HEK293T (cell line): ENCODE measurements around the gene XYLT2.

Source experiments
- ARNT ChIP-seq: fragments of 450-650 bp; IDR thresholded peaks from 2 replicates; pipeline ENCODE4 v1.6.1; 2017; ENCODE audit warnings: mild to moderate bottlenecking
- BHLHE40 ChIP-seq: fragments of 450-650 bp; IDR thresholded peaks from 2 replicates; pipeline ENCODE4 v1.6.1; 2016; ENCODE audit warnings: mild to moderate bottlenecking, moderate library complexity, borderline replicate concordance
- CTBP1 ChIP-seq: fragments of 450-650 bp; IDR thresholded peaks from 2 replicates; pipeline ENCODE4 v1.6.1; 2016; ENCODE audit warnings: borderline replicate concordance
- ELF4 ChIP-seq: fragments of 450-650 bp; IDR thresholded peaks from 2 replicates; pipeline ENCODE4 v1.6.1; 2017; ENCODE audit warnings: antibody characterized with exemption
- FOXA1 ChIP-seq: fragments of 450-650 bp; IDR thresholded peaks from 2 replicates; pipeline ENCODE4 v1.6.1; 2016; ENCODE audit warnings: mild to moderate bottlenecking
- FOXK2 ChIP-seq: fragments of 450-650 bp; IDR thresholded peaks from 2 replicates; pipeline ENCODE4 v1.6.1; 2016; ENCODE audit warnings: mild to moderate bottlenecking
- FOXM1 ChIP-seq: fragments of 450-650 bp; IDR thresholded peaks from 2 replicates; pipeline ENCODE4 v1.6.1; 2017; ENCODE audit warnings: mild to moderate bottlenecking, borderline replicate concordance
- HDGF ChIP-seq: fragments of 450-650 bp; IDR thresholded peaks from 2 replicates; pipeline ENCODE4 v1.6.1; 2017; ENCODE audit warnings: antibody characterized with exemption, borderline replicate concordance
- NFRKB ChIP-seq: fragments of 450-650 bp; IDR thresholded peaks from 2 replicates; pipeline ENCODE4 v1.6.1; 2016; ENCODE audit warnings: mild to moderate bottlenecking, moderate library complexity
- SP1 ChIP-seq: fragments of 450-650 bp; IDR thresholded peaks from 2 replicates; pipeline ENCODE4 v1.6.1; 2017
- SUZ12 ChIP-seq: fragments of 450-650 bp; IDR thresholded peaks from 2 replicates; pipeline ENCODE4 v1.6.1; 2016; ENCODE audit warnings: mild to moderate bottlenecking
- TARDBP ChIP-seq: fragments of 450-650 bp; IDR thresholded peaks from 2 replicates; pipeline ENCODE4 v1.6.1; 2016
- ZNF384 ChIP-seq: fragments of 450-650 bp; IDR thresholded peaks from 2 replicates; pipeline ENCODE4 v1.6.1; 2016
- TF ChIP-seq, protein P1 (sequence below): fragments of 450-650 bp; IDR thresholded peaks from 2 replicates; pipeline ENCODE4 v1.6.1; 2016

DNA sequence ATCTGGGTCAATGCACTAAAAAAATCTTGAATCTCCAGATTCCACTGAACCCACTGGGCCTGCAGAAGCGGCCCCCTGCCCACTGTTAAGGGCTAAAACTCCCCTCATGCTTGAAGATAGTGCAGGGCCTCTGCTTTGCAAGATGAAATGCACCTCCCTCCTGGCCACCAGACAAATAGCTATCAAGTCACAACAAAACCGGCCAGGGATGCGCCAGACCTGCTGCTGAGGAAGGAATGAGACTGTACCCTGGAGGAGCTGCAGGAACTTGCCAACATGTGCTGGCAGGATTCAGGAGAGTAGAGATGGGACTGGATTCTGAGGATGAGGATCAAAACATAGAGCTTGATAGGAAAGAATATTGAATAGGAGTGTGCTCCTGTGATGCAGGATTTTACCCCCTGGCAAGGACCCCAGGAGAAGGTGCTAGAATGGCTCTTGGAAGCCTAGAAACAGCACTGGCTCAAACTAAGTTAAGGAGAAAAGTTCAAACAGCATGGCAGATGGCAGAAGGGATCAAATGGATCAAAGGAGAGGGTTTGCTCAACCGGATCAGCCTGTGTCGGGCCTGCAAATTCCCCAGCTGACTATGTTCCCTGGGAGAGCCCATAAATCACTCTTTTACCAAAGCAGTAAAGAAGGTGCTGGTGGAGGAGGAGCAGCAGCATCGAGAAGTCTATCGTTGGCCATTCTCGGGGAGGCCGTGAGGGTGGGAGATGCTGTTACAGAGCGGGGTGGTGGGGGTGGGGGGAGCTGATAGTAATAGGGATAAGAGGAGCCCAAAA, 27.2 kb upstream of the XYLT2 start:
- no peak for TF ChIP-seq TARDBP
- no peak for TF ChIP-seq SP1
- no peak for TF ChIP-seq NFRKB
- TF ChIP-seq ARNT: no peak
- no peak for TF ChIP-seq FOXM1
- TF ChIP-seq CTBP1: no peak
- TF ChIP-seq ELF4: no peak
- TF ChIP-seq, protein P1, sequence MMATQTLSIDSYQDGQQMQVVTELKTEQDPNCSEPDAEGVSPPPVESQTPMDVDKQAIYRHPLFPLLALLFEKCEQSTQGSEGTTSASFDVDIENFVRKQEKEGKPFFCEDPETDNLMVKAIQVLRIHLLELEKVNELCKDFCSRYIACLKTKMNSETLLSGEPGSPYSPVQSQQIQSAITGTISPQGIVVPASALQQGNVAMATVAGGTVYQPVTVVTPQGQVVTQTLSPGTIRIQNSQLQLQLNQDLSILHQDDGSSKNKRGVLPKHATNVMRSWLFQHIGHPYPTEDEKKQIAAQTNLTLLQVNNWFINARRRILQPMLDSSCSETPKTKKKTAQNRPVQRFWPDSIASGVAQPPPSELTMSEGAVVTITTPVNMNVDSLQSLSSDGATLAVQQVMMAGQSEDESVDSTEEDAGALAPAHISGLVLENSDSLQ: peak; percentile 52; the same call in 1 of the 2 replicates
- no peak for TF ChIP-seq BHLHE40
- TF ChIP-seq FOXK2: no peak
- TF ChIP-seq HDGF: no peak
- no peak for TF ChIP-seq FOXA1
- TF ChIP-seq ZNF384: no peak
- no peak for TF ChIP-seq SUZ12
